Measurements from ENCODE around the gene DDR2.
"Not testable (repeated sequence)": the region's sequence is repeated elsewhere in the genome, so short reads cannot be mapped to it uniquely, and the experiment has no call there.

The DDR2 gene

GRCh38 chr1:162727493-162727892 is 95.2 kb downstream of the DDR2 start:
- not testable (repeated sequence) for DNase-seq

- no peak for DNase-seq
Measured at GRCh38 chr1:162728573-162728972, 96.3 kb downstream of the DDR2 start.

- not testable (repeated sequence) for DNase-seq
Measured at GRCh38 chr1:162729195-162729774, 97.0 kb downstream of the DDR2 start.

GRCh38 chr1:162732094-162732493 is 99.8 kb downstream of the DDR2 start:
- no peak for DNase-seq

- DNase-seq = no peak
Measured at GRCh38 chr1:162732566-162733335, 100.5 kb downstream of the DDR2 start.

GRCh38 chr1:162733336-162733590 is 101.0 kb downstream of the DDR2 start:
- no peak for DNase-seq

- DNase-seq = no peak
Measured at GRCh38 chr1:162734047-162734446, 101.8 kb downstream of the DDR2 start.

GRCh38 chr1:162736184-162736583 is 103.9 kb downstream of the DDR2 start:
- DNase-seq = no peak

GRCh38 chr1:162736633-162737067 is 104.4 kb downstream of the DDR2 start:
- no peak for DNase-seq

- DNase-seq = no peak
Measured at GRCh38 chr1:162740755-162741154, 108.5 kb downstream of the DDR2 start.

GRCh38 chr1:162741574-162741973 is 109.3 kb downstream of the DDR2 start:
- DNase-seq = no peak

GRCh38 chr1:162746264-162746942 is 114.1 kb downstream of the DDR2 start:
- not testable (repeated sequence) for DNase-seq

- no peak for DNase-seq
Measured at GRCh38 chr1:162753001-162753658, 120.9 kb downstream of the DDR2 start.

GRCh38 chr1:162753998-162754585 is 121.8 kb downstream of the DDR2 start:
- DNase-seq = no peak

- DNase-seq = no peak
Measured at GRCh38 chr1:162755306-162755705, 123.0 kb downstream of the DDR2 start.

- DNase-seq = no peak
Measured at GRCh38 chr1:162756523-162756922, 124.3 kb downstream of the DDR2 start.

- no peak for DNase-seq
Measured at GRCh38 chr1:162757476-162757875, 125.2 kb downstream of the DDR2 start.

GRCh38 chr1:162765788-162766187 is 133.5 kb downstream of the DDR2 start:
- DNase-seq = no peak

GRCh38 chr1:162772571-162773154 is 140.4 kb downstream of the DDR2 start:
- no peak for DNase-seq

GRCh38 chr1:162774007-162774406 is 141.7 kb downstream of the DDR2 start:
- DNase-seq = no peak

- DNase-seq = no peak
Measured at GRCh38 chr1:162779043-162779442, 146.8 kb downstream of the DDR2 start.

- DNase-seq = no peak
Measured at GRCh38 chr1:162782671-162783070, 150.4 kb downstream of the DDR2 start.

GRCh38 chr1:162784926-162785325 is 152.7 kb downstream of the DDR2 start:
- DNase-seq = not testable (repeated sequence)

Measured in NCI-H1417 treated with DMSO at 0.1 percent for 48 hours (cell line).